GM12878 (cell line): ENCODE results near the gene ANP32B. TPM values are rescaled to one million over a fixed set of nuclear protein-coding genes. Genes with fewer than 3 reads are reported as not detected.

Experiments used
- CBX3 ChIP-seq: fragments of 200-600 bp; sonication (generic); IDR thresholded peaks from 2 replicates; pipeline ENCODE4 v1.6.1; 2016; ENCODE audit warnings: low read depth, borderline replicate concordance
- CUX1 ChIP-seq: IDR thresholded peaks from 2 replicates; pipeline ENCODE4 v1.6.1; 2012; ENCODE audit warnings: improper control_type of control experiment, low read depth, low read length; ENCODE audit not compliant: insufficient replicate concordance
- GATAD2B ChIP-seq: fragments of 450-650 bp; conservative IDR thresholded peaks from 2 replicates; pipeline ENCODE4 v1.6.1; 2017; ENCODE audit warnings: low read depth, mild to moderate bottlenecking, moderate library complexity
- MEF2A ChIP-seq: IDR thresholded peaks from 2 replicates; pipeline ENCODE4 v1.6.1; 2011; ENCODE audit warnings: low read depth, mild to moderate bottlenecking, low read length, moderate library complexity; ENCODE audit not compliant: insufficient read depth
- NFYB ChIP-seq: IDR thresholded peaks from 2 replicates; pipeline ENCODE4 v1.6.1; 2011; ENCODE audit warnings: low read depth, mild to moderate bottlenecking, low read length, improper control_type of control experiment, moderate library complexity; ENCODE audit not compliant: insufficient read depth
- NR2F1 ChIP-seq: fragments of 450-650 bp; conservative IDR thresholded peaks from 2 replicates; pipeline ENCODE4 v1.6.1; 2017; ENCODE audit warnings: mild to moderate bottlenecking
- POLR2AphosphoS2 ChIP-seq: IDR thresholded peaks from 2 replicates; pipeline ENCODE4 v1.6.1; 2011; ENCODE audit warnings: low read depth, mild to moderate bottlenecking, low read length, improper control_type of control experiment, moderate library complexity
- POLR2AphosphoS5 ChIP-seq: IDR thresholded peaks from 2 replicates; pipeline ENCODE4 v1.6.1; 2011; ENCODE audit warnings: mild to moderate bottlenecking, low read length, inconsistent platforms
- RAD21 ChIP-seq: IDR thresholded peaks from 2 replicates; pipeline ENCODE4 v1.6.1; 2011; ENCODE audit warnings: mild to moderate bottlenecking, low read depth, low read length, moderate library complexity; ENCODE audit not compliant: insufficient read depth
- RBBP5 ChIP-seq: fragments of 200-600 bp; sonication (generic); conservative IDR thresholded peaks from 2 replicates; pipeline ENCODE4 v1.6.1; 2016
- RELA ChIP-seq: fragments of 450-650 bp; IDR thresholded peaks from 2 replicates; pipeline ENCODE4 v1.8.0; 2014; ENCODE audit warnings: borderline replicate concordance; ENCODE audit not compliant: partially characterized antibody
- SMAD1 ChIP-seq: fragments of 450-650 bp; IDR thresholded peaks from 2 replicates; pipeline ENCODE4 v1.6.1; 2018; ENCODE audit warnings: mild to moderate bottlenecking, low read depth; ENCODE audit not compliant: partially characterized antibody
- STAT3 ChIP-seq: IDR thresholded peaks from 2 replicates; pipeline ENCODE4 v1.6.1; 2011; ENCODE audit warnings: low read depth, low read length, improper control_type of control experiment
- TARDBP ChIP-seq: IDR thresholded peaks from 2 replicates; pipeline ENCODE4 v1.6.1; 2016; ENCODE audit warnings: borderline replicate concordance
- YBX1 ChIP-seq: fragments of 450-650 bp; IDR thresholded peaks from 2 replicates; pipeline ENCODE4 v1.6.1; 2016; ENCODE audit warnings: antibody characterized with exemption
- ZBTB33 ChIP-seq: fragments of 450-650 bp; IDR thresholded peaks from 2 replicates; pipeline ENCODE4 v1.6.1; 2017; ENCODE audit warnings: mild to moderate bottlenecking
- polyA plus RNA-seq, 11 experiments: library from polyadenylated mRNA; depleted of rRNA in 4 of 11; unstranded in 6 of 11; stranded (reverse) in 5 of 11; fragments of >200 nt; fragmentation: Nextera tagmentation in 4 of 11; fragmentation: Illumina TruSeq in 1 of 11; extraction: Ambion mirVana in 4 of 11; extraction: Trizol in 1 of 11; gene quantifications; 1 replicate in 1 of 11; 2 replicates in 10 of 11; pipeline versions ENCODE4 v1.2.1 to v1.2.3, GENCODE V29; 2011 to 2016; ENCODE audit warnings: inconsistent platforms in 2 of 11, missing spikeins in 2 of 11, low read depth in 1 of 11
- total RNA-seq, 4 experiments: library from RNA; depleted of rRNA in 3 of 4; stranded (reverse); fragments of >200 nt in 3 of 4; fragmentation: Illumina TruSeq in 1 of 4; extraction: Trizol in 1 of 4; gene quantifications; 2 replicates each; pipeline versions ENCODE4 v1.2.1 to v1.2.3, GENCODE V29; 2013 to 2021
- TF ChIP-seq, protein P1 (sequence below): fragments of 450-650 bp; conservative IDR thresholded peaks from 2 replicates; pipeline ENCODE4 v1.6.1; 2017; ENCODE audit warnings: mild to moderate bottlenecking, moderate library complexity

Gene ANP32B
- total and polyA plus RNA-seq, 10 of the 15 experiments (the other 5 are each of a cell fraction or from before 2014, with no cell fraction given): 24.5 to 419 (median 171) TPM

DNA sequence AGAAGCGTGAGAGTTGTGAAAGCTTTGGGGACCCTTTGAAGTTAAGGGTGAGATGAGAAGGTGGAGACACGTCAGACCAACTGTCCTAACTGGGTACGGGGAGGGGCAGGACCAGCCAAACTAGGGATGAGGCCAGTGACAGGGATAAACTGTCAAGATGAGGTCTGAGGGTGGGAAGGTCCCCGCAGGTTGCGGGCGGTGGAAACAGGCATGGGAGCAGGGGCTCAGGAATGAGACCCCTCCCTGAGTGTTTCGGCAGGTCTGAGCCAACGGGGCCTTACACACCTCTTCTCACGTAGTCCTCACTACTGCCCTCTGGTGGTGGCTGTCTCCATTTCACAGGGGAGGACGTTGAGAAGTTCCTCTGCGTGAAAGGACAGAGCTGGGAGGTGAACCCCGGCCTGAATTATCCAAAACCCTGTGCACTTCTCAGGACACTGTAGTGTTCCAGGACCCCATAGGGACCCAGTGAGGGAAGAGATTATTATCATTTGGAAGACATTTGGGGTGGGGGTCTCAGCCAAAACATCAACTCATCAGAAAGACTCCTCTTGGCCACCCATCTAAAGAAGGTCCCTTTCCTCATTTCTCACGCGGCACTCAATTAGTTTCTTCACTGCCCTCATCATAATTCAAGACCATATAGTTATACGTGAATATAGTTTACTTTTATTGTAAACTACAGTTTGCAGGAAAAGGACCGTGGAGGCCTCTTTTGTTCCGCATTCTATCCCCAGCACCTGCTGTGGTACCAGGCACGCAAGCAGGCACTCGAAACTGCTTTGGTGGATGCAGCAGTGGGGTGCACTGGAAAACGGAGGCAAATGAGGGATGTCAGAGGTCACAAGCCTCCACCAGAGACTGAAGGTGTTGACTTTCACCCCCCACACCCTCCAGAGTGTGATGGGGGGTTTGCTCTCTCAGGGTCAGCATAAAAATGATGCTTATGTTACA is 51.7 kb downstream of the ANP32B start (continued):
- TF ChIP-seq RELA: no peak
- no peak for TF ChIP-seq CUX1
- TF ChIP-seq NFYB: no peak
- TF ChIP-seq, protein P1, sequence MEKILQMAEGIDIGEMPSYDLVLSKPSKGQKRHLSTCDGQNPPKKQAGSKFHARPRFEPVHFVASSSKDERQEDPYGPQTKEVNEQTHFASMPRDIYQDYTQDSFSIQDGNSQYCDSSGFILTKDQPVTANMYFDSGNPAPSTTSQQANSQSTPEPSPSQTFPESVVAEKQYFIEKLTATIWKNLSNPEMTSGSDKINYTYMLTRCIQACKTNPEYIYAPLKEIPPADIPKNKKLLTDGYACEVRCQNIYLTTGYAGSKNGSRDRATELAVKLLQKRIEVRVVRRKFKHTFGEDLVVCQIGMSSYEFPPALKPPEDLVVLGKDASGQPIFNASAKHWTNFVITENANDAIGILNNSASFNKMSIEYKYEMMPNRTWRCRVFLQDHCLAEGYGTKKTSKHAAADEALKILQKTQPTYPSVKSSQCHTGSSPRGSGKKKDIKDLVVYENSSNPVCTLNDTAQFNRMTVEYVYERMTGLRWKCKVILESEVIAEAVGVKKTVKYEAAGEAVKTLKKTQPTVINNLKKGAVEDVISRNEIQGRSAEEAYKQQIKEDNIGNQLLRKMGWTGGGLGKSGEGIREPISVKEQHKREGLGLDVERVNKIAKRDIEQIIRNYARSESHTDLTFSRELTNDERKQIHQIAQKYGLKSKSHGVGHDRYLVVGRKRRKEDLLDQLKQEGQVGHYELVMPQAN: no peak
- no peak for TF ChIP-seq RBBP5
- TF ChIP-seq ZBTB33: peak; percentile 59; the same call in 1 of the 2 replicates
- TF ChIP-seq SMAD1: no peak
- 0 out of 2 replicates have a peak, but pooled peaks have one; percentile 19 for TF ChIP-seq POLR2AphosphoS5
- peak; percentile 53 for TF ChIP-seq RAD21
- no peak for TF ChIP-seq STAT3
- no peak for TF ChIP-seq POLR2AphosphoS2
- no peak for TF ChIP-seq MEF2A
- no peak for TF ChIP-seq YBX1
- no peak; the same call in 1 of the 2 replicates for TF ChIP-seq NR2F1
- no peak for TF ChIP-seq CBX3
- no peak for TF ChIP-seq GATAD2B
- no peak for TF ChIP-seq TARDBP
